Measurements from ENCODE around the gene ARID1B. TPM values are rescaled to one million over a fixed set of nuclear protein-coding genes. Genes with fewer than 3 reads are reported as not detected.
"Not testable (repeated sequence)": the region's sequence is repeated elsewhere in the genome, so short reads cannot be mapped to it uniquely, and the experiment has no call there.

Gene ARID1B
- total RNA-seq, 1 donor from 2014 or later, result 79.1 TPM

DNA sequence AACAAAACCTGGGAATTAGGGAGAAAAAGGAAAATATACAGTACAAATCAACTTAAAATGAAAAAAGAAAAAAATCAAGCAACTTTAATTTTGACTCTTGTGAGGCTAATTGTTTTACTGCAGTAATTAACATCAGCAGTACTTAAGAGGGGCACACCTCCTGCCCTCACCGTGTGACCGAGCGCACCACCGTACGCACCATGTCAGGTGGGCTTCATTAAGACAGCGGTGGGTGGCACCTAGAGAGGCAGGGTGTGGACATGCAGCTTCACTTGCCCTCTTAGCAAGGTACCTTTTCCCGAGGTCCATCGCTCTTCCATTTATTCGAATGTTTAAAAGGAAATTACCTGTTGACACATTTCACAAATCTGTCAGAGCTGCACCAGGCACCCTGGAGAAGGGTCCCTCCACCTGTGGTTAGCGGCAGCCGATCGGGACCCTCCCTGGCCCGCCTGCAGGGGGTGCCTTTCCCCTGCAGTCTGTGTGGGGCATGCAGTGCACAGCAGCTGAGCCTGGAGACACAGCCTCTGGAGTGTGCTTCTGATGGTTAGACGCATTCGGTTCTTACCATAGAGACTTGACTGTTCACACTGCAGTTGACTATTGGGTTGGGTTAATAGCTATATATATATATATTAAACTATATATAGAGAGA lies 362.0 kb downstream of the ARID1B start:
- intact Hi-C loops (cut with micrococcal nuclease), result no loop called here
- H3K27ac Mint-ChIP-seq, result no peak overlapping the region
- no peak for DNase-seq (ENCODE audit: low spot score)
- no peaks in the 10 kb centered on the region for H3K27me3 Mint-ChIP-seq (ENCODE audit: insufficient read depth)
- H3K4me3 Mint-ChIP-seq, result no peak overlapping the region
- H3K9me3 Mint-ChIP-seq, result no peaks in the 10 kb centered on the region
- peaks cover 18% of the 10 kb centered on the region for H3K36me3 Mint-ChIP-seq (ENCODE audit: low read depth)
- peaks cover 5% of the 10 kb centered on the region for H3K4me1 Mint-ChIP-seq (ENCODE audit: low read depth)

GRCh38 chr6:157143171-157143889 lies 366.2 kb downstream of the ARID1B start:
- Mint-ChIP-seq H3K4me1 (ENCODE audit: low read depth) (peaks cover 12% of the 10 kb centered on the region), H3K9me3 (no peaks in the 10 kb centered on the region), H3K36me3 (ENCODE audit: low read depth) (peaks cover 12% of the 10 kb centered on the region), H3K4me3 (no peak overlapping the region), H3K27me3 (ENCODE audit: insufficient read depth) (no peaks in the 10 kb centered on the region), H3K27ac (no peak overlapping the region)
- no peak for DNase-seq (ENCODE audit: low spot score)
- intact Hi-C loops (cut with micrococcal nuclease), result loop anchor here (2.0 kb wide), 1 partner anchor 35 kb away; no protein-coding TSS in a partner anchor

- peaks cover 15% of the 10 kb centered on the region for H3K36me3 Mint-ChIP-seq (ENCODE audit: low read depth)
- no peaks in the 10 kb centered on the region for H3K27me3 Mint-ChIP-seq (ENCODE audit: insufficient read depth)
- H3K4me3 Mint-ChIP-seq, result no peak overlapping the region
- intact Hi-C loops (cut with micrococcal nuclease), result loop anchor here (2.0 kb wide), 1 partner anchor 35 kb away; no protein-coding TSS in a partner anchor
- H3K9me3 Mint-ChIP-seq, result no peaks in the 10 kb centered on the region
- H3K27ac Mint-ChIP-seq, result no peak overlapping the region
- no peak for DNase-seq (ENCODE audit: low spot score)
- peaks cover 12% of the 10 kb centered on the region for H3K4me1 Mint-ChIP-seq (ENCODE audit: low read depth)
Measured at GRCh38 chr6:157143890-157144798, 367.0 kb downstream of the ARID1B start.

DNA sequence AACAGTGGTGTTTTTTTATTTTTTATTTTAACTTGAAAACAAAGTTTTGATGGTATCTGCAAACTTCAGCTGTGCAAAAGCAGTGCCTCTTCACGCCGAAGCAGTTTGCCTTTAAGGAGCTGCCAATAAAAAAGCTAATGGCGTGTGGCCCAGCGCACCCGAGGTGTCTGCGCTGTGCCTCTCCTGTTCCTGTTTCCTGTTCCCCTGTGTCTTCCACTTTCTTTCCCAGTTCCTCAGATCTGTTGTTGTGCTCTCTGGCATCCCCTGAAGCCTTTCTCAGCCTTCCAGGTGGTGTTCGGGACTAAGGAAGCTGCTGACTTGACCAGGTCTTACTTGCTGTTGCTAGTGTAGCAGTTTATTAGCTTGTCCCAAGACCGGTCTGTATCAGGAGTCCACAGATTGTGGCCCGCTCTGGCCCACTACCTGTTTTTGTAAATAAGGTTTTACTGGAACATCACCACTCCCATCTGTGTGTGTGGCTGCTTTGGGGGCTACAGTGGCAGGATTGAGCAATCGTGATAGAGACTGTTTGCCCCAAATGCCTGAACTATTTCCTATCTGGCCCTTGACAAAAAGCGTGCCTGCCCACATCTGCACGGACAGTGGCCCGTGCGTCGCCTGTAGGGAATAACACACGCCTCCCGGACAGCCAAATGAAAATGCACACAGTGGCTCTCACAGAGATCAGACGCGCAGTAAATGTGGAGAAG lies 367.8 kb downstream of the ARID1B start:
- Mint-ChIP-seq H3K27me3 (ENCODE audit: insufficient read depth) (no peaks in the 10 kb centered on the region), H3K36me3 (ENCODE audit: low read depth) (peaks cover 16% of the 10 kb centered on the region), H3K27ac (no peak overlapping the region), H3K4me3 (no peak overlapping the region), H3K4me1 (ENCODE audit: low read depth) (peaks cover 12% of the 10 kb centered on the region), H3K9me3 (no peaks in the 10 kb centered on the region)
- intact Hi-C loops (cut with micrococcal nuclease), result no loop called here
- DNase-seq (ENCODE audit: low spot score), result no peak

DNA sequence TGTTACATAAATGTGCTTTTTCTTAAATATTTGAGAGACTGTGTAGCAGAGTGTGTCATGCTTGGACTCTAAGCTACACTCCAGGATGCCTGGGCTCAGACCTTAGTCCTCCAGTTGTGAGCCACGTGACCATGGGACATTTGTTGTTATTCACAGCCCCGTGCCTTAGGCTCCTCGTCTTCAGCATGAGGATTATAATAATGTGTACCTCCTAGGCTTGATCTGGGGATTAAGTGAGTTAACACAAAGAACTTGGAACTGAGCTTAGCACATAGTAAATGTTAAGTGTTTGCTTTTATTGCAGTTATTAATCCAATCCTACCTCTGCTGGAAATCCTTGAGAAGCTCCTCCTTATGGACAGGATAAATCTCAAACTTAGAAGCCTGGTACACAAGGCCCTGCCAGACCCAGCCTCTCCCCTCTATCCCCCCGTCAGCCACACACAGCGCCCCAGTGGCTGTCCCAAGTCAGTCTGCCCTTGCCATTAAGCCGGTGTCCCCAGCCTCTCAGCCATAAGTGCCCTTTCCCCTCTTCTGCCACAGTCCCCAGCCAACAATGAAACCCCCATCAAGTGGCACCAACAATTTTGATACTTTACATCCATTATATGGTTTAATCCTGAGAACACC lies 368.6 kb downstream of the ARID1B start:
- H3K9me3 Mint-ChIP-seq, result no peaks in the 10 kb centered on the region
- DNase-seq (ENCODE audit: low spot score), result no peak
- H3K36me3 Mint-ChIP-seq (ENCODE audit: low read depth), result peaks cover 14% of the 10 kb centered on the region
- H3K4me1 Mint-ChIP-seq (ENCODE audit: low read depth), result peaks cover 12% of the 10 kb centered on the region
- intact Hi-C loops (cut with micrococcal nuclease), result no loop called here
- H3K4me3 Mint-ChIP-seq, result no peak overlapping the region
- H3K27ac Mint-ChIP-seq, result no peak overlapping the region
- no peaks in the 10 kb centered on the region for H3K27me3 Mint-ChIP-seq (ENCODE audit: insufficient read depth)

GRCh38 chr6:157147054-157148026 lies 370.2 kb downstream of the ARID1B start:
- H3K27me3 Mint-ChIP-seq (ENCODE audit: insufficient read depth); DNase-seq (ENCODE audit: low spot score); H3K9me3 Mint-ChIP-seq; intact Hi-C loops (cut with micrococcal nuclease); H3K4me3 Mint-ChIP-seq: not testable (repeated sequence)
- H3K4me1 Mint-ChIP-seq (ENCODE audit: low read depth), result peaks cover 27% of the 10 kb centered on the region
- peaks cover 21% of the 10 kb centered on the region for H3K36me3 Mint-ChIP-seq (ENCODE audit: low read depth)
- peak overlapping the region; percentile 52 for H3K27ac Mint-ChIP-seq

DNA sequence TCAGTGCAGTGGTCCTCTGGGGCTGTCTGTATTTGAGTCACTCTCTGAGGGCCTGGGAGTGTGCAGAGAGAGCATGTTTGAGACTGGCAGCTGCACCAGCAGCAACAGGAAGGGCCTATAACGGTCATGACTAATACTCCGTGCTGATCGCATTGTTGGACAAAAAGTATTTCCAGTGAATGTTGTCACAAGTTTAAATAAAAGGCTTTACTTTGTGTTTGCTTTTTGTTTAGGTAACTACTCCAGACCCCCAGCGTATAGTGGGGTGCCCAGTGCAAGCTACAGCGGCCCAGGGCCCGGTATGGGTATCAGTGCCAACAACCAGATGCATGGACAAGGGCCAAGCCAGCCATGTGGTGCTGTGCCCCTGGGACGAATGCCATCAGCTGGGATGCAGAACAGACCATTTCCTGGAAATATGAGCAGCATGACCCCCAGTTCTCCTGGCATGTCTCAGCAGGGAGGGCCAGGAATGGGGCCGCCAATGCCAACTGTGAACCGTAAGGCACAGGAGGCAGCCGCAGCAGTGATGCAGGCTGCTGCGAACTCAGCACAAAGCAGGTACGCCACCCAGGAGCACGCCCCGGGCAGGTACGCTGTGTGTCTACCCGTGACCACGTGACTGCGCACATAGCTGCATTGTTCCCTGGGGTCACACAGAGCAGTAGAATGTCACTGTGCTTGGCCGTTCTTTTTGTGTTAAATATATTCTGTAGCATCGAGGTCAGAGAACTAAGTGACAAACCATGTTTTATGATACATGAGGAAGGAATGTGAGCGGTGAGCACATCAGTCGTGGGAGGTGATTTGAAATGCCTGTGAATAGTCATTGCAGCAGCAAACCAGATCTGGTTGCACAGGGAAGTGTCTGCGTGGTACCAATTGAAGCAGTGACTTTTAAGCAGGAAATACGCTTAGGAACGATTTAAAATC lies 371.5 kb downstream of the ARID1B start:
- intact Hi-C loops (cut with micrococcal nuclease), result no loop called here
- Mint-ChIP-seq H3K9me3 (no peaks in the 10 kb centered on the region), H3K27me3 (ENCODE audit: insufficient read depth) (no peaks in the 10 kb centered on the region), H3K4me1 (ENCODE audit: low read depth) (peaks cover 32% of the 10 kb centered on the region), H3K27ac (peak overlapping the region; percentile 52), H3K4me3 (no peak overlapping the region), H3K36me3 (ENCODE audit: low read depth) (peaks cover 23% of the 10 kb centered on the region)
- DNase-seq (ENCODE audit: low spot score), result no peak

- peaks cover 32% of the 10 kb centered on the region for H3K4me1 Mint-ChIP-seq (ENCODE audit: low read depth)
- intact Hi-C loops (cut with micrococcal nuclease), result loop anchor here (5.0 kb wide), 1 partner anchor 83 kb away; no protein-coding TSS in a partner anchor
- H3K36me3 Mint-ChIP-seq (ENCODE audit: low read depth), result peaks cover 25% of the 10 kb centered on the region
- no peaks in the 10 kb centered on the region for H3K27me3 Mint-ChIP-seq (ENCODE audit: insufficient read depth)
- no peak overlapping the region for H3K27ac Mint-ChIP-seq
- H3K4me3 Mint-ChIP-seq, result no peak overlapping the region
- DNase-seq (ENCODE audit: low spot score), result no peak
- H3K9me3 Mint-ChIP-seq, result no peaks in the 10 kb centered on the region
Measured at GRCh38 chr6:157150076-157150475, 372.9 kb downstream of the ARID1B start.

GRCh38 chr6:157151029-157151428 lies 373.9 kb downstream of the ARID1B start:
- H3K4me3 Mint-ChIP-seq, result no peak overlapping the region
- H3K27ac Mint-ChIP-seq, result no peak overlapping the region
- peaks cover 32% of the 10 kb centered on the region for H3K4me1 Mint-ChIP-seq (ENCODE audit: low read depth)
- intact Hi-C loops (cut with micrococcal nuclease), result loop anchor here (5.0 kb wide), 1 partner anchor 84 kb away; no protein-coding TSS in a partner anchor
- H3K9me3 Mint-ChIP-seq, result no peaks in the 10 kb centered on the region
- no peak for DNase-seq (ENCODE audit: low spot score)
- H3K27me3 Mint-ChIP-seq (ENCODE audit: insufficient read depth), result no peaks in the 10 kb centered on the region
- peaks cover 27% of the 10 kb centered on the region for H3K36me3 Mint-ChIP-seq (ENCODE audit: low read depth)

DNA sequence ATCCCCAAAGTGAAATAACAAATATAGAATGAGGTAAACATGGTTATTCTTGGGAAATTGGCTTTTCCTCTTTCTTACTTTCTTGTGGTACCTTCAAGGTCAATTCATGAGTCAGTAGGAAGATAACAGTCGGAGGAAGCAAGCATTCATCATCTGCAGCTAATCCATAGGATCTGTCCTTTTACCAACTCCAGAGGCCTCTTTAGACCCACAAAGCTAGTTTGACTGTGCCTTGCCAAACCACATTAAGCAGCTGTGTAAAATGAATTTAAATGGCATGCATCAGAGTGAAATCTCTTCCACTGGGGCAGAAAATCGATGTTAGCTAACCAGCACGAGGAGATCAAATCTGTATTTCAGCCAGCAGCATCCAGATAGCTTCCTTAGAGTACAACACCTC lies 374.8 kb downstream of the ARID1B start:
- Mint-ChIP-seq H3K27ac (no peak overlapping the region), H3K4me3 (no peak overlapping the region), H3K27me3 (ENCODE audit: insufficient read depth) (no peaks in the 10 kb centered on the region), H3K9me3 (no peaks in the 10 kb centered on the region), H3K36me3 (ENCODE audit: low read depth) (peaks cover 29% of the 10 kb centered on the region), H3K4me1 (ENCODE audit: low read depth) (peaks cover 25% of the 10 kb centered on the region)
- DNase-seq (ENCODE audit: low spot score), result no peak
- intact Hi-C loops (cut with micrococcal nuclease), result loop anchor here (5.0 kb wide), 1 partner anchor 85 kb away; no protein-coding TSS in a partner anchor

All from activated T-helper 1 cell treated with anti-CD3 and anti-CD28 coated beads, Interleukin-12 subunit alpha, Interleukin-12 subunit beta, Interleukin-2, Interleukin-4 antibody, amounts not matched to agents 30 ng/mL and 10 ng/mL and 1 ng/mL, durations not matched to agents 14 hours and 24 hours and 36 hours (primary cell).